GM13976 (cell line): Measurements from ENCODE around the gene RNF214.

Source experiments
- DNase-seq: peaks from one replicate; pipeline ENCODE4 v3.0.0; 2012; ENCODE audit warnings: low spot score
- CTCF ChIP-seq: IDR thresholded peaks from 2 replicates; pipeline ENCODE4 v1.5.1; 2012; ENCODE audit warnings: borderline replicate concordance, mild to moderate bottlenecking; ENCODE audit not compliant: insufficient read depth; ENCODE audit errors: extremely low read depth, missing control alignments, control extremely low read depth
- in situ Hi-C: fragments of 300-500 bp; cut with MboI; formaldehyde crosslinking; loops from one replicate; pipeline ENCODE4 v1.12.0; 2022; ENCODE audit warnings: low sequenced_read_pairs, mixed read lengths, inconsistent platforms; ENCODE audit not compliant: unreplicated experiment

RNF214 gene

GRCh38 chr11:117187799-117188481, 44.5 kb upstream of the RNF214 start:
- TF ChIP-seq CTCF, result no peak
- no peak for DNase-seq
- in situ Hi-C loops, result no loop called here

- in situ Hi-C loops, result no loop called here
- DNase-seq, result no peak
- TF ChIP-seq CTCF, result no peak
Observed at GRCh38 chr11:117188620-117189081, 43.8 kb upstream of the RNF214 start.

GRCh38 chr11:117189191-117189940, 43.1 kb upstream of the RNF214 start:
- peak; percentile 73 for DNase-seq
- in situ Hi-C loops, result no loop called here
- TF ChIP-seq CTCF, result no peak

GRCh38 chr11:117189941-117190544, 42.4 kb upstream of the RNF214 start:
- TF ChIP-seq CTCF, result no peak
- DNase-seq, result no peak
- in situ Hi-C loops, result no loop called here

- no peak for TF ChIP-seq CTCF
- no peak for DNase-seq
- in situ Hi-C loops, result no loop called here
Observed at GRCh38 chr11:117191680-117192400, 40.6 kb upstream of the RNF214 start.

- in situ Hi-C loops, result no loop called here
- TF ChIP-seq CTCF, result no peak
- DNase-seq, result no peak
Observed at GRCh38 chr11:117192401-117192875, 40.0 kb upstream of the RNF214 start.
